ENCODE data around the gene TECTA. TPM values are rescaled to one million over a fixed set of nuclear protein-coding genes. Genes with fewer than 3 reads are reported as not detected.

Gene TECTA
- total RNA-seq, 1 experiment from 2014 or later = 0.37 TPM

DNA sequence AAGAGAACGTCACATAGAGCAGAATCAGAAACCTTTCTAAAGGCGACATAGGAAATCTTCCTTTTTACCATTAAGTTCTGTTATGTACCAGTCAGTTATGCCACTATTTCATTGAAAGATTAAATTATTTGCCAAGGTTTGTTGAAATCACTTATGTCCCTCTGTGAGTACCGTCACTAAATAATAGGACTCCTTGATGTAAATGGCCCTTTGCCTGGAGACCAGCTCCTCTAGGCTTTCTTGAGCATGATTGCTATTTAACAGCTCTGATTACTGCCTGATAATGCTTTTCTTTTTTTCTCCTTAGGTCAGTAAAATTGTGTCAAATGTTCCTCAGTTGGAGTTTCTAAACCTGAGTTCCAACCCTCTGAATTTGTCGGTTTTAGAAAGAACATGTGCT is 47.8 kb upstream of the TECTA start:
- no peak overlapping the region for H3K4me3 Mint-ChIP-seq
- no peaks in the 10 kb centered on the region for H3K9me3 Mint-ChIP-seq
- H3K4me1 Mint-ChIP-seq = no peaks in the 10 kb centered on the region
- CTCF ChIA-PET = interaction anchor here (0.9 kb wide), 1 partner anchor 141 kb away, joined by 3 read pairs; no protein-coding TSS in a partner anchor
- ATAC-seq (no peak), DNase-seq (ENCODE audit: low spot score) (no peak)
- H3K27me3 Mint-ChIP-seq (ENCODE audit: low read depth) = no peaks in the 10 kb centered on the region
- POLR2A ChIA-PET = interaction anchor here (0.6 kb wide), 1 partner anchor 108 kb away, joined by 3 read pairs; no protein-coding TSS in a partner anchor
- TF ChIP-seq, protein P1, sequence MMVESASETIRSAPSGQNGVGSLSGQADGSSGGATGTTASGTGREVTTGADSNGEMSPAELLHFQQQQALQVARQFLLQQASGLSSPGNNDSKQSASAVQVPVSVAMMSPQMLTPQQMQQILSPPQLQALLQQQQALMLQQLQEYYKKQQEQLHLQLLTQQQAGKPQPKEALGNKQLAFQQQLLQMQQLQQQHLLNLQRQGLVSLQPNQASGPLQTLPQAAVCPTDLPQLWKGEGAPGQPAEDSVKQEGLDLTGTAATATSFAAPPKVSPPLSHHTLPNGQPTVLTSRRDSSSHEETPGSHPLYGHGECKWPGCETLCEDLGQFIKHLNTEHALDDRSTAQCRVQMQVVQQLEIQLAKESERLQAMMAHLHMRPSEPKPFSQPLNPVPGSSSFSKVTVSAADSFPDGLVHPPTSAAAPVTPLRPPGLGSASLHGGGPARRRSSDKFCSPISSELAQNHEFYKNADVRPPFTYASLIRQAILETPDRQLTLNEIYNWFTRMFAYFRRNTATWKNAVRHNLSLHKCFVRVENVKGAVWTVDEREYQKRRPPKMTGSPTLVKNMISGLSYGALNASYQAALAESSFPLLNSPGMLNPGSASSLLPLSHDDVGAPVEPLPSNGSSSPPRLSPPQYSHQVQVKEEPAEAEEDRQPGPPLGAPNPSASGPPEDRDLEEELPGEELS (CRISPR knock-in tag; IDR thresholded peaks at IDR 0.05) = no peak
- TF ChIP-seq ELF4 (CRISPR knock-in tag; IDR thresholded peaks at IDR 0.05; ENCODE audit: low read depth) (no peak), GRHL2 (CRISPR knock-in tag; IDR thresholded peaks at IDR 0.05; ENCODE audit: insufficient replicate concordance, severe bottlenecking) (no peak), CBFB (CRISPR knock-in tag; IDR thresholded peaks at IDR 0.05; ENCODE audit: low read depth) (no peak), ESRRA (CRISPR knock-in tag; IDR thresholded peaks at IDR 0.05; ENCODE audit: borderline replicate concordance) (no peak), NFYB (CRISPR knock-in tag; conservative IDR thresholded peaks at IDR 0.05; ENCODE audit: low read depth) (no peak)
- TF ChIP-seq, protein P2, sequence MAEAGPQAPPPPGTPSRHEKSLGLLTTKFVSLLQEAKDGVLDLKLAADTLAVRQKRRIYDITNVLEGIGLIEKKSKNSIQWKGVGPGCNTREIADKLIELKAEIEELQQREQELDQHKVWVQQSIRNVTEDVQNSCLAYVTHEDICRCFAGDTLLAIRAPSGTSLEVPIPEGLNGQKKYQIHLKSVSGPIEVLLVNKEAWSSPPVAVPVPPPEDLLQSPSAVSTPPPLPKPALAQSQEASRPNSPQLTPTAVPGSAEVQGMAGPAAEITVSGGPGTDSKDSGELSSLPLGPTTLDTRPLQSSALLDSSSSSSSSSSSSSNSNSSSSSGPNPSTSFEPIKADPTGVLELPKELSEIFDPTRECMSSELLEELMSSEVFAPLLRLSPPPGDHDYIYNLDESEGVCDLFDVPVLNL (CRISPR knock-in tag; IDR thresholded peaks at IDR 0.05; ENCODE audit: borderline replicate concordance, low read depth) = no peak
- no peak overlapping the region for H3K27ac Mint-ChIP-seq
- H3K36me3 Mint-ChIP-seq = peaks cover 13% of the 10 kb centered on the region

DNA sequence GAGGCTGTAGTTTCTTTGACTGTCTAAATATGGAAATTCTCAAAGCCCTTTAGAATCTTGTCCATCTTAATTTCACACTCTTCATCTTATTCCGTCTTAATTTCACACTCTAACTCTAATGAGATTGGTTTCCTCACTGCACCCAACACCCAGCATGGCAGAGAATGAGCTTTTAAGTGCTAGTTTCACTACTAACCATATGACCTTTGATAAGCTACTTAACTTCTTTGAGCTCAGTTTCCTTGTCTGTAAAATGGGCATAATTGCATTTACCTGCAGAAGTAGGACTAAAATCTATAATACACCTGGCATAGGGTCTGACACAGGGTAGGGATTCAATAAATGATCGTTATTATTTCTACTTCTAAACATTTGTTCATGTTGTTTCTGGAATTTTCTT is 46.8 kb upstream of the TECTA start:
- Mint-ChIP-seq H3K4me1 (no peaks in the 10 kb centered on the region), H3K36me3 (peaks cover 20% of the 10 kb centered on the region), H3K4me3 (no peak overlapping the region), H3K27ac (no peak overlapping the region), H3K27me3 (ENCODE audit: low read depth) (no peaks in the 10 kb centered on the region), H3K9me3 (no peaks in the 10 kb centered on the region)
- ATAC-seq = no peak
- POLR2A ChIA-PET = no interaction called here
- CTCF ChIA-PET = interaction anchor here (1.1 kb wide), 1 partner anchor 10 kb away, joined by 4 read pairs; no protein-coding TSS in a partner anchor
- no peak for TF ChIP-seq NR2C2 (CRISPR knock-in tag; IDR thresholded peaks at IDR 0.05)
- no peak for TF ChIP-seq MXD4 (CRISPR knock-in tag; IDR thresholded peaks at IDR 0.05; ENCODE audit: borderline replicate concordance)
- TF ChIP-seq IRF2 (CRISPR knock-in tag; IDR thresholded peaks at IDR 0.05; ENCODE audit: borderline replicate concordance, low read depth) = no peak
- no peak for TF ChIP-seq ZBTB21 (CRISPR knock-in tag; IDR thresholded peaks at IDR 0.05; ENCODE audit: borderline replicate concordance)
- TF ChIP-seq, protein P3, sequence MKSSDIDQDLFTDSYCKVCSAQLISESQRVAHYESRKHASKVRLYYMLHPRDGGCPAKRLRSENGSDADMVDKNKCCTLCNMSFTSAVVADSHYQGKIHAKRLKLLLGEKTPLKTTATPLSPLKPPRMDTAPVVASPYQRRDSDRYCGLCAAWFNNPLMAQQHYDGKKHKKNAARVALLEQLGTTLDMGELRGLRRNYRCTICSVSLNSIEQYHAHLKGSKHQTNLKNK (CRISPR knock-in tag; IDR thresholded peaks at IDR 0.05) = no peak
- no peak for TF ChIP-seq GTF2I (CRISPR knock-in tag; conservative IDR thresholded peaks at IDR 0.05)
- no peak for TF ChIP-seq E2F5 (CRISPR knock-in tag; IDR thresholded peaks at IDR 0.05)
- no peak for TF ChIP-seq ZSCAN18 (CRISPR knock-in tag; IDR thresholded peaks at IDR 0.05)
- TF ChIP-seq ZNF671 (CRISPR knock-in tag; IDR thresholded peaks at IDR 0.05) = no peak
- no peak for TF ChIP-seq STAT6 (CRISPR knock-in tag; conservative IDR thresholded peaks at IDR 0.05; ENCODE audit: low read depth)
- no peak for TF ChIP-seq E2F1 (CRISPR knock-in tag; IDR thresholded peaks at IDR 0.05)
- TF ChIP-seq CBFB (CRISPR knock-in tag; IDR thresholded peaks at IDR 0.05; ENCODE audit: low read depth) = no peak
- no peak for TF ChIP-seq FOXJ3 (CRISPR knock-in tag; IDR thresholded peaks at IDR 0.05; ENCODE audit: borderline replicate concordance)
- no peak for DNase-seq (ENCODE audit: low spot score)

All from WTC11 (cell line).